Kidney epithelial cell (primary cell): ENCODE data around the gene ACOT7. TPM values are rescaled to one million over a fixed set of nuclear protein-coding genes. Genes with fewer than 3 reads are reported as not detected.

ENCODE experiments used
- DNase-seq: peaks from one replicate; pipeline ENCODE4 v3.0.0-alpha.2; 2010; ENCODE audit warnings: low read depth
- H3K27me3 ChIP-seq: 2 replicates; pipeline ENCODE4 v1.6.0; 2011; ENCODE audit warnings: low read length; ENCODE audit not compliant: control insufficient read depth, insufficient read depth
- H3K36me3 ChIP-seq: 2 replicates; pipeline ENCODE4 v1.5.1; 2011; ENCODE audit warnings: low read length; ENCODE audit not compliant: control insufficient read depth, insufficient read depth
- H3K4me3 ChIP-seq: 2 replicates; pipeline ENCODE4 v1.5.1; 2011; ENCODE audit warnings: low read depth, mild to moderate bottlenecking, control low read depth, low read length
- CTCF ChIP-seq: IDR thresholded peaks from 2 replicates; pipeline ENCODE4 v1.5.1; 2011; ENCODE audit warnings: mild to moderate bottlenecking, moderate library complexity, low read length, control low read depth, inconsistent platforms; ENCODE audit not compliant: insufficient read depth, poor library complexity, severe bottlenecking
- total RNA-seq: library from RNA; depleted of rRNA; stranded (reverse); fragments of >200 nt; gene quantifications from 2 replicates; pipeline ENCODE4 v1.2.3, GENCODE V29; 2015

The ACOT7 gene
- total RNA-seq, 1 donor from 2014 or later: 79.8 TPM

- peaks cover 2% of the 10 kb centered on the region for H3K36me3 ChIP-seq
Measured at GRCh38 chr1:6338695-6339094, 54.9 kb downstream of the ACOT7 start.

GRCh38 chr1:6336776-6337622, 56.6 kb downstream of the ACOT7 start:
- no peak for TF ChIP-seq CTCF
- peaks cover 2% of the 10 kb centered on the region for H3K36me3 ChIP-seq
- no peak overlapping the region for H3K4me3 ChIP-seq
- H3K27me3 ChIP-seq: no peaks in the 10 kb centered on the region
- no peak for DNase-seq

More at GRCh38 chr1:6338695-6339094, 54.9 kb downstream of the ACOT7 start:
- DNase-seq: no peak
- no peak overlapping the region for H3K4me3 ChIP-seq
- no peak for TF ChIP-seq CTCF
- no peaks in the 10 kb centered on the region for H3K27me3 ChIP-seq

GRCh38 chr1:6334261-6334993, 59.1 kb downstream of the ACOT7 start:
- H3K36me3 ChIP-seq: peaks cover 2% of the 10 kb centered on the region
- TF ChIP-seq CTCF: no peak
- H3K4me3 ChIP-seq: no peak overlapping the region
- no peak for DNase-seq
- no peaks in the 10 kb centered on the region for H3K27me3 ChIP-seq

- Histone ChIP-seq H3K4me3 (no peak overlapping the region), H3K27me3 (no peaks in the 10 kb centered on the region), H3K36me3 (no peaks in the 10 kb centered on the region)
- no peak for DNase-seq
- TF ChIP-seq CTCF: no peak
Measured at GRCh38 chr1:6332821-6333220, 60.7 kb downstream of the ACOT7 start.

- DNase-seq: no peak
- no peaks in the 10 kb centered on the region for H3K27me3 ChIP-seq
- no peak for TF ChIP-seq CTCF
- no peak overlapping the region for H3K4me3 ChIP-seq
- H3K36me3 ChIP-seq: no peaks in the 10 kb centered on the region
Measured at GRCh38 chr1:6331543-6332273, 61.9 kb downstream of the ACOT7 start.
